ENCODE measurements around the gene XPO6. TPM values are rescaled to one million over a fixed set of nuclear protein-coding genes. Genes with fewer than 3 reads are reported as not detected.

Gene XPO6
- total and polyA plus RNA-seq, 4 donors, result 27.5 to 50.0 (median 36.0) TPM

- peaks cover 0 to 14% (median 13%) of the 10 kb centered on the region in 4 donors for H3K4me1 ChIP-seq (ENCODE audit: control insufficient read depth in 4 of 4, insufficient read depth in 4 of 4, low read length in 3 of 4)
- no peak for DNase-seq (ENCODE audit: low spot score)
- WGBS, result 93% methylated on average over 12 of the region's 12 CpGs
- H3K4me3 ChIP-seq (ENCODE audit: low read depth in 1 of 3, low read length in 3 of 3), result no peak overlapping the region
- peaks cover 0 to 2% (median under 1%) of the 10 kb centered on the region in 4 donors for H3K36me3 ChIP-seq (ENCODE audit: control insufficient read depth in 4 of 4, insufficient read depth in 3 of 4, low read depth in 1 of 4, low read length in 3 of 4)
- H3K27me3 ChIP-seq (ENCODE audit: control insufficient read depth in 4 of 4, insufficient read depth in 4 of 4, low read length in 3 of 4), result no peaks in the 10 kb centered on the region
- H3K9me3 ChIP-seq (ENCODE audit: control insufficient read depth in 4 of 4, low read length in 3 of 4), result no peaks in the 10 kb centered on the region
- H3K27ac ChIP-seq (ENCODE audit: low read depth in 1 of 2, low read length in 2 of 2), result no peak overlapping the region
- no peak for TF ChIP-seq SP1 (IDR thresholded peaks at IDR 0.05)
- no peak for TF ChIP-seq FOXA2 (IDR thresholded peaks at IDR 0.05)
- TF ChIP-seq GABPA (IDR thresholded peaks at IDR 0.05 in 1 of 2, conservative IDR thresholded peaks at IDR 0.05 in 1 of 2), result no peak
- no peak for TF ChIP-seq ZBTB33 (IDR thresholded peaks at IDR 0.05)
- no peak for TF ChIP-seq HNF4A (conservative IDR thresholded peaks at IDR 0.05)
- TF ChIP-seq ATF3 (IDR thresholded peaks at IDR 0.05), result no peak
- TF ChIP-seq JUND (IDR thresholded peaks at IDR 0.05), result no peak
- no peak overlapping the region for H3K9ac ChIP-seq (ENCODE audit: low read depth in 1 of 2, low read length in 2 of 2)
Measured at GRCh38 chr16:28091656-28092055, 120.1 kb downstream of the XPO6 start.

DNA sequence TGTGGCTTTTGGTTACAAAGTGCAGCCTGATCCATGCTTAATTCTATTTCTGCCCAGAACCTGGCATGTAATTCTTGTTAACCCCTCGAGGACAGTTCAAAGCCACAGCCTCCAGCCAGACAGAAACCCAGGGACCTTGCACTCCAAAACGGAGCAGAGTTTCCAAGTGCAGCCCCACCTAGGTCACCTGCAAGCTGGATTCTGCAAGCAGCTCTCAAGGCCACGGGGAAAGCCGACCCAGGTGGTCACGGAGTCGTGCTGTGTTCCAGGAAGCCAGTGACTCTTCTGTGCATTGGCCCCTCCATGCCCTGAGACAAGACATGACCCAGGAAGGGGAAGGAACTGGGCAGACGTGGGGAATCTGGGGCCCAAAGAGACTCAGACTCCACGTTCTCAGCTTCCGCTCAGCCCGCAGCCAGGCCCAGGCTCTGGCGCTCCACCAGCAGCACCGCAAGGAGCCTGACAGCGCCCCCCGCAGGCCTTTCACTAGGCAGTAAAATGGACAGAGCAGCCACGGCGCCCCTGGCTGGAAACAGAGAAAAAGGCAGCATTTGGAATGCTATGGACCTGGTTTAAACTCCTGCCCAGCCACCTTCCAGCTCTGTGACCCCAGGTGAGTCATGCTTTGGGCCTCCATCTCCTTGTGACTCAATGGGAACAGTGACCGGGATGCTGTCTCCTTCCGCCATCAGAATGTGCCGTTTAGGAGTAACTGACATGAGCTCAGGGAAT lies 121.0 kb downstream of the XPO6 start:
- DNase-seq (ENCODE audit: low spot score), result no peak
- no peak for TF ChIP-seq HNF4G (IDR thresholded peaks at IDR 0.05)
- no peak for TF ChIP-seq ZBTB33 (IDR thresholded peaks at IDR 0.05)
- TF ChIP-seq SP1 (IDR thresholded peaks at IDR 0.05), result no peak
- no peak for TF ChIP-seq TAF1 (conservative IDR thresholded peaks at IDR 0.05)
- no peak for TF ChIP-seq HNF4A (conservative IDR thresholded peaks at IDR 0.05)
- TF ChIP-seq REST (IDR thresholded peaks at IDR 0.05), result no peak
- no peak for TF ChIP-seq RAD21 (IDR thresholded peaks at IDR 0.05)

More for the DNA sequence above, 121.0 kb downstream of the XPO6 start:
- 84% methylated on average over 19 of the region's 19 CpGs for WGBS
- H3K36me3 ChIP-seq (ENCODE audit: control insufficient read depth in 4 of 4, insufficient read depth in 3 of 4, low read depth in 1 of 4, low read length in 3 of 4), result no peaks in the 10 kb centered on the region
- H3K27me3 ChIP-seq (ENCODE audit: control insufficient read depth in 4 of 4, insufficient read depth in 4 of 4, low read length in 3 of 4), result no peaks in the 10 kb centered on the region
- H3K9me3 ChIP-seq (ENCODE audit: control insufficient read depth in 4 of 4, low read length in 3 of 4), result no peaks in the 10 kb centered on the region
- H3K9ac ChIP-seq (ENCODE audit: low read depth in 1 of 2, low read length in 2 of 2), result no peak overlapping the region
- H3K4me1 ChIP-seq (ENCODE audit: control insufficient read depth in 4 of 4, insufficient read depth in 4 of 4, low read length in 3 of 4), result peaks cover 0 to 14% (median 13%) of the 10 kb centered on the region in 4 donors
- no peak overlapping the region for H3K4me3 ChIP-seq (ENCODE audit: low read depth in 1 of 3, low read length in 3 of 3)
- H3K27ac ChIP-seq (ENCODE audit: low read depth in 1 of 2, low read length in 2 of 2), result no peak overlapping the region
